NCI-H748 (cell line): Measurements from ENCODE around the gene HERPUD1.
"Not testable (repeated sequence)": the region's sequence is repeated elsewhere in the genome, so short reads cannot be mapped to it uniquely, and the experiment has no call there.

Experiments used
- DNase-seq: peaks from one replicate; lab custom pipeline; 2025; ENCODE audit not compliant: unreplicated experiment; lab: John Stamatoyannopoulos, UW

Gene HERPUD1

GRCh38 chr16:56933828-56934598, 2.1 kb downstream of the HERPUD1 start:
- DNase-seq = no peak

GRCh38 chr16:56934599-56935145, 2.7 kb downstream of the HERPUD1 start:
- not testable (repeated sequence) for DNase-seq

GRCh38 chr16:56935201-56935600, 3.3 kb downstream of the HERPUD1 start:
- DNase-seq = no peak

- DNase-seq = no peak
These were observed 4.5 kb downstream of the HERPUD1 start for GRCh38 chr16:56936491-56936890.

GRCh38 chr16:56936950-56937349, 5.0 kb downstream of the HERPUD1 start:
- no peak for DNase-seq

- DNase-seq = no peak
These were observed 6.9 kb downstream of the HERPUD1 start for GRCh38 chr16:56938664-56939513.

GRCh38 chr16:56939801-56940200, 7.9 kb downstream of the HERPUD1 start:
- DNase-seq = peak; percentile 23

GRCh38 chr16:56941092-56941491, 9.2 kb downstream of the HERPUD1 start:
- no peak for DNase-seq

- DNase-seq = no peak
These were observed 10.0 kb downstream of the HERPUD1 start for GRCh38 chr16:56941856-56942331.

- no peak for DNase-seq
These were observed 11.9 kb downstream of the HERPUD1 start for GRCh38 chr16:56943761-56944375.

- no peak for DNase-seq
These were observed 13.3 kb downstream of the HERPUD1 start for GRCh38 chr16:56944954-56945839.

GRCh38 chr16:56945847-56946527, 14.0 kb downstream of the HERPUD1 start:
- DNase-seq = no peak

GRCh38 chr16:56946767-56947603, 15.0 kb downstream of the HERPUD1 start:
- DNase-seq = no peak

- DNase-seq = no peak
These were observed 15.7 kb downstream of the HERPUD1 start for GRCh38 chr16:56947604-56947995.

- DNase-seq = no peak
These were observed 16.3 kb downstream of the HERPUD1 start for GRCh38 chr16:56948234-56948633.

- no peak for DNase-seq
These were observed 18.1 kb downstream of the HERPUD1 start for GRCh38 chr16:56950051-56950450.

- no peak for DNase-seq
These were observed 18.5 kb downstream of the HERPUD1 start for GRCh38 chr16:56950455-56950854.

GRCh38 chr16:56950881-56951771, 19.2 kb downstream of the HERPUD1 start:
- DNase-seq = peak; percentile 19
